Kidney capillary endothelial cell (primary cell): ENCODE results near the gene SRGAP1.
"Not testable (repeated sequence)": the region's sequence is repeated elsewhere in the genome, so short reads cannot be mapped to it uniquely, and the experiment has no call there.

Experiments used
- DNase-seq: peaks from one replicate; pipeline ENCODE4 v3.0.0-alpha.2; 2018; ENCODE audit warnings: low spot score

Gene SRGAP1

DNA sequence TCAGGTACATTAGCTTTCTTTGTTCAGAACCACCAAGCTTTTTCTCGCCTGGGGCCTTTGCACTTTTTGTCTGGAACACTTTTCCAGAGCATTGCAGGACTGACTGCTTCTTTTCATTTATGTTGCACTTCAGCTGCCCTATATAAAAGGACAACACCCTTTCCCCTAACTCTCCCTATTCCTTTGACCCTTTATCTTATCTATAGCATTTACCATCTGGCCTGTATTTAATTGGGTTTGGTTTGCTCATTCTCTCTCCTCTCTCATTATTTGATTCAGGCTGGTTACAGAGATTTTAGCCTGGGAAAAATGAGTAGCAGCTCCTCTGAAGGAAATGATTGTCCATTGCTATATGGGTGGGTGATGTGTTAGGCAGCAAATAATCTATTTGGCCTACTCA is 212.2 kb downstream of the SRGAP1 start:
- no peak for DNase-seq

GRCh38 chr12:64057706-64058105 is 213.2 kb downstream of the SRGAP1 start:
- no peak for DNase-seq

DNA sequence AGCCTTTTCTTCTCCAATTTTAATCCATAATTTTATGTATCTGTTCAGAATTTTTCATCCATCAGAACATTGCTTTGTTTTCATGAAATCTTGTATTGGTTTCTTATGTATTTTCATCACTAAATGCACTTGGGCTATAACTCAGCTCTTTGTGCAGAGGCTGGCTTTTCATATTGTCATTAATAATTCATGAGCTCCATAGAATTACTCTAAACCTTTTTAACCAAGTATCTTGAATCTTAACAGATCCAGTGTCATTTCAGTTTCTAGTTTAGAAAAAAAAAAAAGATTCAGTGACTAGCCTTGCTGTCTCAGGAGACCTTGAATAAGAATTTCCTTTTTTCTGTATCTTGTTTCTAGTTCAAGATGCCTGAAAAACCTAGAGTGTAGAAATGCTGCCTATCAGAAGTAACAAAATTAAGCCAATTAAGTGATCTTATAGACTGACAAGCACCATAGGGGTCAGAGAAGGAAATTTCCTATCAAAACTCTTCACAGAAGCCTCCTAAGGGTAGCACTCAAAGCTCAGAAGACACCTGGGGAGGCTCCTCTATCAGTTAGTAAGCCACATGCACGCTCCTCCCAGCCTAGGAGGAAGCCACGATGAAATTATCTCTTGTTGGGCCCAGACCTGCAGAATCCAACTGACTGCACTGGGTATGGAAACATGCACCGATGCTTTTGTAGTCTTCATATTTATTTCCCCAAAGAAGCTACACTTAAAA is 214.2 kb downstream of the SRGAP1 start:
- no peak for DNase-seq

GRCh38 chr12:64059685-64060084 is 215.2 kb downstream of the SRGAP1 start:
- no peak for DNase-seq

- DNase-seq = no peak
Observed at GRCh38 chr12:64061868-64062375, 217.4 kb downstream of the SRGAP1 start.

- DNase-seq = no peak
Observed at GRCh38 chr12:64063121-64063520, 218.6 kb downstream of the SRGAP1 start.

- no peak for DNase-seq
Observed at GRCh38 chr12:64064240-64064639, 219.7 kb downstream of the SRGAP1 start.

GRCh38 chr12:64064706-64065105 is 220.2 kb downstream of the SRGAP1 start:
- no peak for DNase-seq

DNA sequence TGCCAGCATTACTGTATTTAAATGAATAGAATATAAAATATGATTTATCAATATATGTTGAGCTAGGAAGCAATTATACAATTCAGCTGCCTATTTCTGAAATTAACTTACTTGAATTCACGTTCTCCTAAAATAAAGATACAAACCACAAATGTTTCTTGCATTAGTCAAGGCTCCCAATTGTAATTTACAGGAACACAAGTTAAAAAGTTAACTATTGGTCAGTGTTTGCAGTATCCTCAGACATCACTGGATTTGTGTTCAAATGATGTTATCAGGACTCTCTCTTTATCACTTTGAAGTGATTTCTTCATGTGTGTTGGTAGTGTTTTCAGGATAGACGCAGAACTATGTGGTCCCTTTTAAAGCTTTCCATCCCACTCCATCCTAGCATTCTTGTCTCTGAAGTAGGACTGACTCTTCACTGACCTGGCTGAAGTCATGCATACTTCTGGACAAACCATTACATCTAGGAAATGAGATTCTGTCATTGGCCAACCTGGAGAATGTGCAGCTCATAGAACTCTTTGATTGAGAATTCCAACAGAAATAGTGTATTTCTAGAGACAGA is 221.5 kb downstream of the SRGAP1 start:
- DNase-seq = no peak

DNA sequence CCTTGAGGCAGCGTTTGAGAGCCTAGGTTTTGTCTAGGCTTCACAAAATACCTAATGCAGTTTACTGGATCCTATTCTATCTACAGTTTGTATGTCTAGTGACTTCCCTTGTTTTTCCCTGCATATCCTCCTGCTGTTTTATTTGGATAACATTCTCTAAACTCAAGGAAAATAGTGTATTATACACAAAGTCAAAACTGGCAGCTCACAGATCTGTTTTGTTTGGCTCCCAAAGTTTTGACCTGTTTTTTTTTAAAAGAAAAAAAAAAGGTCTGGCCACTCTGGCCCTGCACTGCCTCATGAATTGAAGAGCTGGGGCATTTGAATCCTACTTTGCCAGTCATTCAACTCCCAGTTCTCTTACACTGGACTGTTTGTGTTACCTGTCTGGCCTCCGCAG is 222.3 kb downstream of the SRGAP1 start:
- no peak for DNase-seq

DNA sequence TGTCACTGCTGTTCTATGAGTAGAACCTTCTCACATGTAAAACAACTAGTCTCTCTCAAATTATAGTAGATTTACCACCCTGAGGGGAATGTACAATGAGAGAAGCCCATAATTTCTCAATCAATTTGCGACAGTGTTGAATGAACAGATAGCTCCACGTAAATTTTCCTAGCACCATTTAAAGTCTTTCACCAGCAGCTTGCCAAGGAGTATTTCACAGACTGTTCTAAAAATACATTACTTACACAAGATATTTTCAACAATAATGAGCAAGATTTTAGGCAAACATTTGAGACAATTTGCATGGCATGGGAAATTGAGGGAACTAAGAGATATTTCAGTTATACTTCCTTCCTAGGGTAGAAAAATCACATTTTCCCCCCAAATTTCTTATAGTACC is 226.0 kb downstream of the SRGAP1 start:
- DNase-seq = no peak

GRCh38 chr12:64072916-64073575 is 228.5 kb downstream of the SRGAP1 start:
- DNase-seq = no peak

- not testable (repeated sequence) for DNase-seq
Observed at GRCh38 chr12:64076565-64076964, 232.1 kb downstream of the SRGAP1 start.

DNA sequence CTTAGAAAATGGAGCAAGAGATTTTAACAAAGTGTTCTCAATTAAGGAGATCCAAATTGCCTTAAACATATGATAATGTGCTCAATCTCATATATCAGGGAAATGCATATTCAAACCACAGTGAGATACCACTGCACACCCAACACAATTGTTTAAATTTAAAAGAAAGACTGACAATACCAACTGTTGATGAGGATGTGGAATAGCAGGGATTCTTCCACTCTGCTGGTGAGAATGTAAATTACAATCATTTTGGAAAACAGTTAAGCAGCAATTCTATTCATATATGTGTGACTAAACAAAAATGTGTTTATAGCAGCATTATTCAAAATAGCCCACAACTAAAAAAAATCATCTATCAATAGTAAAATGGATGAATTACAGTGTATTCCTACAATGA is 233.4 kb downstream of the SRGAP1 start:
- DNase-seq = peak; percentile 26

DNA sequence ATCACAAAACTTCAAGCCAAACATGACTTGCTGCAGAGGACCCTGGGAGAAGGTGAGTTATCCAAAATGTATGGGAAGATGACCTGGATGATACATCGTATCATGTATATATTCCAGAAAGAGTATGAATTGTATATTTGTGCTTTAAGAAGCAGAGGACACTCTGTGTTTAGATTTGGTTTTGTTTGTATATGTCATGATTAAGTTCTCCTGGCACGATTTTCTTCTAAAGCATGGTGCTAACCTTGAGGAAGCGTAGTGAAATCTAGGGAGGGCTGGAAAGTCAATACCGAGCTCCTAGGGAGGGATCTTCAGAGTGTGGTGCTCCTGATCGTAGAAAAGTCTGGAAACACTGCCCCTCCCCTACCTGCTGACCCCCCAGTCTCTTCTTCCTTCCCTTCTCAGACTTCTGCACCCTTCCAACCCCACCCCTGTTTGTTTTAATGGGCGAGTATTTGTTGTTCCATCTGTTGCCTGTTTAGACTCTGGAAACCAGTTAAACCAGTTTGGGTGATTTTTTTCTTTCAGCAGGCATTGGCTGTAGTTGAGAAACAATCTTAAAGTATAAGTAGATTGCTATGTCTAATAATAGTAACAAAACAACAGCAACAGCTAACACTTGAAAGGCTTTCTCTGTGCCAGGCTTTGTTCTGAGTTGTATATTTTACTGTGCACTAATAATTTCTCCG is 236.0 kb downstream of the SRGAP1 start:
- no peak for DNase-seq

- no peak for DNase-seq
Observed at GRCh38 chr12:64081008-64081404, 236.5 kb downstream of the SRGAP1 start.

DNA sequence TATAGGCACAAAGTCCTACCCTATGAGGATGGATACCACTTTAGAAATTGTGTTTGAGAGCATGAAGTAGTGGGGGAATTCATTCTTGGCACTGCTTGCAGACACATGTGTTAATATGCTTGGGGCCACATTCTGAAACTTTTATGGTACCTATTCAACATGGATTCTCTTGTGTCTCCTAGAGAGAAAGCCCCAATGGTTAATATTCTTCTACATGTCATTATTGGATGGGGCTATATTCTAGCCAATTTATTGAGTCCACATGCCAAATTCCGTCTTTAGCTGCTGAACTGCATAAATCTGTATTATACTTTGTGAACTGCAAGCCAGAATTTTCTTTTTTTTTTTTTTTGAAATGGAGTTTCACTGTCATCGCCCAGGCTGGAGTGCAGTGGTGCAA is 237.6 kb downstream of the SRGAP1 start:
- no peak for DNase-seq

DNA sequence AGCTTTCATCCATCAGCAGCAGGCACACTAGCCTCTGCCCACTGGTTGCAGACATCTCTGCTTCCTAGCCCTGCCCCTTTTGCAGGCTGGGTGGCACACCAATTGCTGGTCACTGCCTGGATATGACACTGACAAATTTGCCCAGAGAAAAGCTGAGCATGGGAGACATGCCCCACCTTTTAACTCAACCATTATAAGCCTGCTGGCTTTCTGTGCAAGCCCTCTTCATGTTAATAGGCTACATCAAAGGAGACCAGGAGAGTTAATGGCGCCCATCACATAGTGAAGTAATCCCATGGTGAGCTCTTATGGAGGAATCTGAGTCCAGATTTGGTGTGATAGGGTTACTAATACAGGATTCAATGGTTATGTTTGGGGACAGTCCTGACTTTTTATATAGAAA is 238.4 kb downstream of the SRGAP1 start:
- no peak for DNase-seq

DNA sequence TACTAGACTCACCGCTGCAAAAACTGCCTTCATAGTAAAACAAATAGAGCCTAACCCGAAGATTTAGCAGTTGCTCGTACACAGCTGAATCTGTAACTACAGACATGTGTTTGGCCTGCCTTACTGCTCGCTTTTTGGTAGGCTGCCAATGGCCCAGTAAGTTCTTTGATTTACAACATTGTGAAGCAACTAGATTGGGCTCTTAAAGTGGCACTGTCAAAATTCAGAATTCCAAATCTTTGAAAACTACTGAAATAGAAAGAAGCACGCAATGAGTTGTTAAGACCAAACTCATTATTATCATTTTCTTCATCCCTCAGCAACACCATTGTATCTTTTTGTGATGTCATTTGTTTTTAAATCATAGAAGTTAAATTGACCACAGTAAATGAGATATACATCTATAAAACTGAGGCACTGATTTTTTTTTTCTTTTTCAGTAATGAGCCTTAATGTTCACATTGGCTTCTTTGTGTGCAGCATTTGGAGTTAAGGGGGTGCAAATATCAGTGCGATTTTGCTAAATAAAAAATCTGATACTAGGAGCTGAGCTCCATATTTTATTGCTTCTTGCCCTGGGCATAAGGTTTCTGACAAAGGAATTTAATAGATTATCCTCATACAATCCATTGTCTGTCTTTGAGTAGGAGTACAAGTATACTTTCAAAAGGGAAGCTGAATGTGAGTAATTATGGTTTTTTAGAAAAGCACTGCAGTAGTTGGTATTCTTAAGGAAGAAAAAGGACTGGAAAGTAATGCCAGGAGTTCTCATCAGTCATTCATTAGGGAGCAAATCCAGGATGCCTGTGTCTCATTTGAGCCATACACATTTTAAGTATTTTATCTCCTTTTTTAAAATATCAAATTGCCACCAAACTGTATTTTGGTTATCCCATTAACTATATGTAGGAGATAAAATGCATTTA is 239.0 kb downstream of the SRGAP1 start:
- DNase-seq = no peak

GRCh38 chr12:64085154-64085553 is 240.7 kb downstream of the SRGAP1 start:
- DNase-seq = no peak

DNA sequence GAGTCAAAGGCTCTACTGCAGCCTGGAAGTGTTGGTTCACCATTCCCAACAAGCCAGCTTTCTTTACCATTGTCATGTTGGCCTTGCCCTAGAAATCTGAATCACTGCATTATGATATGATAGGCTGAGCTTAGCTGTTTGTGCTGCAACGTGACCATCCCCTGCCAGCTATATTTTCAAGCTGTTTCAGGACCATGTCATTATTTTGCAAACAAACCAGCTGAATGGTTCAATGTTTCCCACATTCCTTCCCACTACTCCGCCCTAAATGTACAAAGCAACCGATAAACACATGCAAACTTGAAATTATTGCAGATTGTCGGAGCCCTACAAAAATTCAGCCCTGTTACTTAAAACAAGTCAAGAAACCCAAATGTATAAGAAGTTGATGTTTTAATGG is 241.5 kb downstream of the SRGAP1 start:
- DNase-seq = no peak

- no peak for DNase-seq
Observed at GRCh38 chr12:64086946-64087345, 242.4 kb downstream of the SRGAP1 start.
